ENCODE data around the gene TMEM145. TPM values are rescaled to one million over a fixed set of nuclear protein-coding genes. Genes with fewer than 3 reads are reported as not detected.

The TMEM145 gene
- total and polyA plus RNA-seq, 9 of the 15 experiments (the other 6 are each of a cell fraction or from before 2014, with no cell fraction given): 0.80 to 5.5 (median 1.9) TPM; not detected in 3

DNA sequence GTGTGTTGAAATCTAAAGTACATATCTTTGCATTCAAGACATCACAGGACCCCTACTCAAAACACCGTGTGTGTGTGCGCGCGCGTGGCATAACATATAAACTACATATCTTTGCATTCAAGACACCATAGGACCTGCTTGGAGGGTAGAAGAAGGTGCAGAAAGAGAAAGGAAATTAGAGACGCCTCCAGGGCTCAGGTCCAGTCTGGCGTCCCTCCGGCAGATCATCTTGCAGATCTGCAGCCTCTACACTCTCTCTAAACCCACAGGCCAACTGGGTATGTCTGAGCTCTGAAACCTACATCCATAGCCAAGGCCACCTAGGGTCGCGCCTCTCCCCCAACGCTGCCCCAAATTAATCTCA lies 10.0 kb upstream of the TMEM145 start:
- no peaks in the 10 kb centered on the region for H3K9me1 ChIP-seq (ENCODE audit: control insufficient read depth, insufficient read depth, low read length)
- peak overlapping the region; percentile 74 for H3K4me2 ChIP-seq (ENCODE audit: insufficient read depth, low read length)
- no TSS peak for BruUV-seq (replicated peaks)
- POLR2A ChIA-PET: interaction anchor here (0.5 to 1.9 kb wide), 6 partner anchors 11 to 183 kb away, joined by 3 to 9 read pairs (median 4); no protein-coding TSS in a partner anchor
- H3K9ac ChIP-seq (ENCODE audit: insufficient read depth in 1 of 2, low read depth in 2 of 2, low read length in 2 of 2): peak overlapping the region; percentile 57 to 72; a peak in 3 of 4 replicates
- peaks cover 21 to 45% of the 10 kb centered on the region in 2 experiments for H3K4me1 ChIP-seq (replicated peaks in 1 of 2; ENCODE audit: control insufficient read depth in 2 of 2, insufficient read depth in 2 of 2, low read length in 2 of 2)
- in situ Hi-C loops (cut with MboI) (no loop called here), intact Hi-C loops (cut with micrococcal nuclease) (no loop called here)
- no peaks in the 10 kb centered on the region for H3K27me3 ChIP-seq (ENCODE audit: control insufficient read depth in 2 of 2, insufficient read depth in 2 of 2, low read length in 2 of 2)
- peaks cover 7% of the 10 kb centered on the region; the same call in 1 of the 2 replicates for H4K20me1 ChIP-seq (replicated peaks; ENCODE audit: control insufficient read depth, insufficient read depth, low read length)
- peak in 1 of 4 experiments; percentile 23 for DNase-seq (ENCODE audit: extremely low read depth in 1 of 4, low spot score in 3 of 4)
- CTCF ChIA-PET (ENCODE audit: low intra/inter-chr PET ratio): no interaction called here
- peak overlapping the region; percentile 93 for H2AFZ ChIP-seq (ENCODE audit: low read depth, low read length)
- 47% methylated on average over 7 of the region's 11 CpGs for WGBS (ENCODE audit: insufficient coverage, low coverage, missing lambda C conversion rate)
- H3K36me3 ChIP-seq (ENCODE audit: control insufficient read depth, insufficient read depth, low read length): peaks cover 12% of the 10 kb centered on the region; the same call in 2 of the 3 replicates
- H3K4me3 ChIP-seq: no peak overlapping the region
- no peaks in the 10 kb centered on the region for H3K9me3 ChIP-seq (replicated peaks; ENCODE audit: control insufficient read depth, insufficient read depth, low read depth, low read length)
- peaks cover 14% of the 10 kb centered on the region for H3K79me2 ChIP-seq (ENCODE audit: control insufficient read depth, insufficient read depth, low read length)
- FAIRE-seq: no peak
- H3K27ac ChIP-seq (ENCODE audit: extremely low read depth, low read depth, low read length): peak overlapping the region; percentile 77
- ATAC-seq: no peak
- TF ChIP-seq, protein P1, sequence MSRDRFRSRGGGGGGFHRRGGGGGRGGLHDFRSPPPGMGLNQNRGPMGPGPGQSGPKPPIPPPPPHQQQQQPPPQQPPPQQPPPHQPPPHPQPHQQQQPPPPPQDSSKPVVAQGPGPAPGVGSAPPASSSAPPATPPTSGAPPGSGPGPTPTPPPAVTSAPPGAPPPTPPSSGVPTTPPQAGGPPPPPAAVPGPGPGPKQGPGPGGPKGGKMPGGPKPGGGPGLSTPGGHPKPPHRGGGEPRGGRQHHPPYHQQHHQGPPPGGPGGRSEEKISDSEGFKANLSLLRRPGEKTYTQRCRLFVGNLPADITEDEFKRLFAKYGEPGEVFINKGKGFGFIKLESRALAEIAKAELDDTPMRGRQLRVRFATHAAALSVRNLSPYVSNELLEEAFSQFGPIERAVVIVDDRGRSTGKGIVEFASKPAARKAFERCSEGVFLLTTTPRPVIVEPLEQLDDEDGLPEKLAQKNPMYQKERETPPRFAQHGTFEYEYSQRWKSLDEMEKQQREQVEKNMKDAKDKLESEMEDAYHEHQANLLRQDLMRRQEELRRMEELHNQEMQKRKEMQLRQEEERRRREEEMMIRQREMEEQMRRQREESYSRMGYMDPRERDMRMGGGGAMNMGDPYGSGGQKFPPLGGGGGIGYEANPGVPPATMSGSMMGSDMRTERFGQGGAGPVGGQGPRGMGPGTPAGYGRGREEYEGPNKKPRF (IDR thresholded peaks at IDR 0.05; ENCODE audit: low read depth, low read length): no peak
- TF ChIP-seq POLR3G (IDR thresholded peaks at IDR 0.05; ENCODE audit: extremely low read depth, insufficient read length, insufficient replicate concordance) (no peak), TCFL5 (CRISPR knock-in tag; conservative IDR thresholded peaks at IDR 0.05) (no peak), NFIC (IDR thresholded peaks at IDR 0.05) (no peak), JUND (IDR thresholded peaks at IDR 0.05; ENCODE audit: borderline replicate concordance, low read depth, low read length) (no peak), JUND (tag; IDR thresholded peaks at IDR 0.05; ENCODE audit: borderline replicate concordance, low read depth, low read length) (0 out of 3 replicates have a peak, but pooled peaks have one; percentile 38), RBM39 (optimal IDR thresholded peaks at IDR 0.05; ENCODE audit: low read depth, low read length) (no peak), ZNF146 (CRISPR knock-in tag; IDR thresholded peaks at IDR 0.05; ENCODE audit: unreplicated experiment) (no peak), ZC3H8 (IDR thresholded peaks at IDR 0.05) (no peak), XRCC5 (IDR thresholded peaks at IDR 0.05; ENCODE audit: low read depth, low read length) (no peak), ZNF696 (CRISPR knock-in tag; conservative IDR thresholded peaks at IDR 0.05) (no peak), FIP1L1 (IDR thresholded peaks at IDR 0.05; ENCODE audit: low read depth, low read length, poor library complexity, severe bottlenecking) (no peak), MCM2 (IDR thresholded peaks at IDR 0.05; ENCODE audit: low read depth) (no peak), TBL1XR1 (IDR thresholded peaks at IDR 0.05; ENCODE audit: low read length in 2 of 2) (0 out of 4 replicates have a peak, but pooled peaks of 1 of the 2 experiments have one; percentile 3), ZNF12 (CRISPR knock-in tag; IDR thresholded peaks at IDR 0.05) (no peak), HDAC2 (IDR thresholded peaks at IDR 0.05) (peak; percentile 21; the same call in 1 of the 2 replicates), HDGF (IDR thresholded peaks at IDR 0.05) (0 out of 2 replicates have a peak, but pooled peaks have one; percentile 14)
- TF ChIP-seq, protein P2, sequence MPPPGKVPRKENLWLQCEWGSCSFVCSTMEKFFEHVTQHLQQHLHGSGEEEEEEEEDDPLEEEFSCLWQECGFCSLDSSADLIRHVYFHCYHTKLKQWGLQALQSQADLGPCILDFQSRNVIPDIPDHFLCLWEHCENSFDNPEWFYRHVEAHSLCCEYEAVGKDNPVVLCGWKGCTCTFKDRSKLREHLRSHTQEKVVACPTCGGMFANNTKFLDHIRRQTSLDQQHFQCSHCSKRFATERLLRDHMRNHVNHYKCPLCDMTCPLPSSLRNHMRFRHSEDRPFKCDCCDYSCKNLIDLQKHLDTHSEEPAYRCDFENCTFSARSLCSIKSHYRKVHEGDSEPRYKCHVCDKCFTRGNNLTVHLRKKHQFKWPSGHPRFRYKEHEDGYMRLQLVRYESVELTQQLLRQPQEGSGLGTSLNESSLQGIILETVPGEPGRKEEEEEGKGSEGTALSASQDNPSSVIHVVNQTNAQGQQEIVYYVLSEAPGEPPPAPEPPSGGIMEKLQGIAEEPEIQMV (tag; conservative IDR thresholded peaks at IDR 0.05; ENCODE audit: low read depth): 0 out of 2 replicates have a peak, but pooled peaks have one; percentile 12
- TF ChIP-seq, protein P3, sequence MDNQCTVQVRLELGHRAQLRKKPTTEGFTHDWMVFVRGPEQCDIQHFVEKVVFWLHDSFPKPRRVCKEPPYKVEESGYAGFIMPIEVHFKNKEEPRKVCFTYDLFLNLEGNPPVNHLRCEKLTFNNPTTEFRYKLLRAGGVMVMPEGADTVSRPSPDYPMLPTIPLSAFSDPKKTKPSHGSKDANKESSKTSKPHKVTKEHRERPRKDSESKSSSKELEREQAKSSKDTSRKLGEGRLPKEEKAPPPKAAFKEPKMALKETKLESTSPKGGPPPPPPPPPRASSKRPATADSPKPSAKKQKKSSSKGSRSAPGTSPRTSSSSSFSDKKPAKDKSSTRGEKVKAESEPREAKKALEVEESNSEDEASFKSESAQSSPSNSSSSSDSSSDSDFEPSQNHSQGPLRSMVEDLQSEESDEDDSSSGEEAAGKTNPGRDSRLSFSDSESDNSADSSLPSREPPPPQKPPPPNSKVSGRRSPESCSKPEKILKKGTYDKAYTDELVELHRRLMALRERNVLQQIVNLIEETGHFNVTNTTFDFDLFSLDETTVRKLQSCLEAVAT (IDR thresholded peaks at IDR 0.05): 0 out of 4 replicates have a peak, but pooled peaks of 1 of the 2 experiments have one; percentile 0

All from K562 (cell line).